Esophagus muscularis mucosa (tissue), 4 donors: ENCODE results near the gene NFASC. TPM values are rescaled to one million over a fixed set of nuclear protein-coding genes. Genes with fewer than 3 reads are reported as not detected.

Experiments
- DNase-seq: peaks from one replicate; pipeline ENCODE4 v3.0.0-alpha.2; 2017; ENCODE audit errors: extremely low spot score
- H3K27ac ChIP-seq, 4 donors: fragments of 200-600 bp; sonication (generic); replicated peaks in 1 of 4; 1 replicate in 3 of 4; 2 replicates in 1 of 4; pipeline ENCODE4 v1.5.1; 2016 to 2019; ENCODE audit warnings: mild to moderate bottlenecking in 1 of 4
- H3K27me3 ChIP-seq, 4 donors: fragments of 200-600 bp; sonication (generic); one replicate each; pipeline versions ENCODE4 v1.5.1 to v1.6.0; 2016 to 2019
- H3K36me3 ChIP-seq, 4 donors: fragments of 200-600 bp; sonication (generic); one replicate each; pipeline ENCODE4 v1.5.1; 2016 to 2019
- H3K4me1 ChIP-seq, 4 donors: fragments of 200-600 bp; sonication (generic); one replicate each; pipeline ENCODE4 v1.5.1; 2016 to 2019
- H3K4me3 ChIP-seq, 4 donors: fragments of 200-600 bp; sonication (generic); 1 replicate in 2 of 4; 2 replicates in 2 of 4; pipeline ENCODE4 v1.5.1; 2016 to 2019; ENCODE audit warnings: mild to moderate bottlenecking in 4 of 4, moderate library complexity in 1 of 4
- H3K9me3 ChIP-seq, 4 donors: fragments of 200-600 bp; sonication (generic); 1 replicate in 3 of 4; 2 replicates in 1 of 4; pipeline ENCODE4 v1.5.1; 2016 to 2019
- CTCF ChIP-seq, 3 experiments: fragments of 200-600 bp in 2 of 3; fragments of 450-650 bp in 1 of 3; sonication (generic) in 2 of 3; IDR thresholded peaks; one replicate each; pipeline ENCODE4 v1.5.1; 2017 to 2019; ENCODE audit warnings: antibody characterized with exemption in 3 of 3, mild to moderate bottlenecking in 2 of 3, moderate library complexity in 1 of 3
- EP300 ChIP-seq: sonication (generic); formaldehyde crosslinking; IDR thresholded peaks from one replicate; pipeline ENCODE4 v1.6.1; 2017; ENCODE audit warnings: antibody characterized with exemption
- POLR2A ChIP-seq: fragments of 450-650 bp; IDR thresholded peaks from one replicate; pipeline ENCODE4 v1.6.1; 2017; ENCODE audit warnings: antibody characterized with exemption, moderate library complexity, mild to moderate bottlenecking, low read depth
- POLR2AphosphoS5 ChIP-seq, 2 donors: sonication (generic); formaldehyde crosslinking; IDR thresholded peaks; one replicate each; pipeline ENCODE4 v1.6.1; 2017; ENCODE audit warnings: antibody characterized with exemption in 2 of 2
- WGBS: methylation state at CpG from one replicate; pipeline ENCODE4 v1.1.5; 2018; 5-methylcytosine and 5-hydroxymethylcytosine counted together
- intact Hi-C: fragments of 100-400 bp; cut with DNase I; formaldehyde crosslinking; loops from one replicate; pipeline ENCODE4 v1.15.1; 2023
- total RNA-seq, 4 donors: library from RNA; depleted of rRNA; stranded (reverse); fragments of >200 nt; gene quantifications; one replicate each; pipeline versions ENCODE4 v1.1.0 to v1.2.1, GENCODE V29; 2016

NFASC gene
- total RNA-seq, 4 donors from 2014 or later: 31.1 to 122 (median 64.7) TPM

DNA sequence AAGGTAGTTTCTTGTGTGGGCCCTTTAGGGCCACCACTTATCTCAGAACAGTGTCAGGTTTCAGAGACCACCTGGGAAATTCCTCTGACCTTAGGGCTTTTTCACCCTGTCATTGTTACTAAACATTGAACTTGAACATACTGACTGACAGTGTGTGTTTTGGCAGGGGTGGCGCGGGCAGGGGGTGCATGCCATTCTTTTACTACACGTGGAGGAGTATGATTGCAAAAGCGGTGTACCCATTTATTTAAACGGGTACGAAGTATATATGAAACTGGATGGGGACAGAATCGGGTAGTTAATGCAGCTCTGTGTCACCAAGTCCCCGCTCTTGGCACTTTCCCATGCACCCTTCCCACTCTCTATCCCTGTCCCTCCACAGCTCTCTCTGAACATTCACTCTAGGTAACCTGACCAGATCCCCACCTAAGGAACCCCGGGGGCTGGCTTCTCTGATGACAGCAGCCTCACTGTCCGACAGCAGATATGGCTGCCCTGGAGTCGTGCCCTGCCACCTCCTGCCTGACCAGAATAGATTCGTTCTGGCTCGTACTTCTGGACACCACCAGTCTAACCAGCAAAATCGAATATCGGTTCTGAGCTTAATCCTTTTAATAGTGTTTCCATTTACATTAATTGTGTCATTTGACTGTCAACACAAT lies 51.3 kb downstream of the NFASC start:
- H3K4me1 ChIP-seq: peaks cover 13 to 45% (median 31%) of the 10 kb centered on the region in 4 donors
- WGBS: 77% methylated on average over 15 of the region's 15 CpGs
- H3K9me3 ChIP-seq: no peaks in the 10 kb centered on the region
- H3K36me3 ChIP-seq: peaks cover 0 to 7% (median 2%) of the 10 kb centered on the region in 4 donors
- no peaks in the 10 kb centered on the region for H3K27me3 ChIP-seq
- no peak for TF ChIP-seq EP300
- no peak for TF ChIP-seq POLR2AphosphoS5 (IDR thresholded peaks at IDR 0.05)
- TF ChIP-seq CTCF (IDR thresholded peaks at IDR 0.05): no peak
- no peak for TF ChIP-seq POLR2A
- intact Hi-C loops: no loop called here
- DNase-seq: no peak
- no peak overlapping the region for H3K4me3 ChIP-seq
- no peak overlapping the region for H3K27ac ChIP-seq

GRCh38 chr1:204923201-204923600 lies 52.5 kb downstream of the NFASC start:
- WGBS: 65% methylated on average over 10 of the region's 10 CpGs
- intact Hi-C loops: no loop called here
- H3K4me3 ChIP-seq: no peak overlapping the region
- no peaks in the 10 kb centered on the region for H3K9me3 ChIP-seq
- TF ChIP-seq POLR2A (no peak), EP300 (no peak), CTCF (IDR thresholded peaks at IDR 0.05) (no peak)
- no peak overlapping the region for H3K27ac ChIP-seq
- H3K27me3 ChIP-seq: no peaks in the 10 kb centered on the region
- peaks cover 0 to 11% (median 3%) of the 10 kb centered on the region in 4 donors for H3K36me3 ChIP-seq
- H3K4me1 ChIP-seq: peaks cover 13 to 45% (median 31%) of the 10 kb centered on the region in 4 donors
- DNase-seq: no peak

GRCh38 chr1:204923626-204924012 lies 53.0 kb downstream of the NFASC start:
- TF ChIP-seq EP300: no peak
- TF ChIP-seq CTCF (IDR thresholded peaks at IDR 0.05): no peak
- TF ChIP-seq POLR2AphosphoS5 (IDR thresholded peaks at IDR 0.05): no peak
- TF ChIP-seq POLR2A: no peak
- Histone ChIP-seq H3K27ac (no peak overlapping the region), H3K9me3 (no peaks in the 10 kb centered on the region), H3K36me3 (peaks cover 0 to 12% (median 3%) of the 10 kb centered on the region in 4 donors), H3K27me3 (no peaks in the 10 kb centered on the region), H3K4me3 (no peak overlapping the region), H3K4me1 (peaks cover 13 to 45% (median 31%) of the 10 kb centered on the region in 4 donors)
- DNase-seq: no peak
- WGBS: 53% methylated on average over 4 of the region's 4 CpGs
- intact Hi-C loops: no loop called here

GRCh38 chr1:204924013-204924759 lies 53.5 kb downstream of the NFASC start:
- H3K27me3 ChIP-seq: no peaks in the 10 kb centered on the region
- peaks cover 0 to 12% (median 3%) of the 10 kb centered on the region in 4 donors for H3K36me3 ChIP-seq
- intact Hi-C loops: no loop called here
- H3K4me3 ChIP-seq: no peak overlapping the region
- H3K27ac ChIP-seq: no peak overlapping the region
- 65% methylated on average over 5 of the region's 5 CpGs for WGBS
- no peaks in the 10 kb centered on the region for H3K9me3 ChIP-seq
- peaks cover 13 to 45% (median 31%) of the 10 kb centered on the region in 4 donors for H3K4me1 ChIP-seq
- TF ChIP-seq EP300 (no peak), CTCF (IDR thresholded peaks at IDR 0.05) (no peak), POLR2A (no peak)
- no peak for DNase-seq
